HG02678 (cell line): ENCODE measurements around the gene EMID1.
A peak's percentile ranks its signal among the peaks of the same experiment; 100 is the strongest.
"Not testable (repeated sequence)": the region's sequence is repeated elsewhere in the genome, so short reads cannot be mapped to it uniquely, and the experiment has no call there.

Experiments used
- ATAC-seq: cut with Tn5 transposase; IDR thresholded peaks from one replicate; pipeline ENCODE4 v1.9.1; 2021; ENCODE audit warnings: mild to moderate bottlenecking, moderate library complexity; ENCODE audit not compliant: unreplicated experiment

The EMID1 gene

DNA sequence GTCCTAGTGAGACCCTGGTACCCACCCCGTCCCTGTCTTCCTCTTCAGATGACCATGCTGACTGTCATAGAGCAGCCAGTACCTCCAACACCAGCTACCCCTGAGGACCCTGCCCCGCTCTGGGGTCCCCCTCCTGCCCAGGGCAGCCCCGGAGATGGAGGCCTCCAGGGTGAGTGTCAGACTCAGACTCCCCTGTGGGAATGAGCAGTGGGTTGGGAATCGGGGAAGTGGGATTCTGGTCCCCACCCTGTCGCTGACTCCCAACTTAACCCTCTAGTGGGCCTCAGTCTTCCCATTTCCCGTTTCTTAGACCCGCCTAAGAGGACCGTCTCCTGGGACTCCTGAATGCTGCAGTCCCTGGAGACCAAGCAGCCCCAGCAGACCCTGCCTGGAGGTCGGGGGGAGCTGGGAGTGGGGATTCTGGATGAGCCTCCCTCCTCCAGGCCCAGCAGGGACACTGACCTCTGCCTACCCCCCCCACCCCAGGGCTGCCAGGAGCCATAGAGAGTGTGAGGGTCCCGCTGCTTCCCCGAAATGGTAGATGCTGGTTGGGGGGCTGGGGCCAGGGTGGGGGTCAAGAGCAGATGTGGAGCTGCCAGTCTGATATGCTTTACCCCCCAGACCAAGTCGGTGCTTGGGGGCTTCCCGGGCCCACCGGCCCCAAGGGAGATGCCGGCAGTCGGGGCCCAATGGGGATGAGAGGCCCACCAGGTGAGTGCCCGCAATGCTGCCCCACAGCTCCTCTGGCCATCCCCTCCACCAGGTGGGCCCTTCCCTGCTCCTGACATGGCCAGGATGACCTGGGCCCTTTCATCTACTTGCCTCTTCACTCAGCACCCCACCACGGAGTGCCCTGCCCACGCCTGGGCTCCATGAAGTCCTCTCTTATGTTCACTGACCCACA is 25.5 kb downstream of the EMID1 start:
- no peak for ATAC-seq

- no peak for ATAC-seq
These were observed 26.6 kb downstream of the EMID1 start for GRCh38 chr22:29231971-29232959.

DNA sequence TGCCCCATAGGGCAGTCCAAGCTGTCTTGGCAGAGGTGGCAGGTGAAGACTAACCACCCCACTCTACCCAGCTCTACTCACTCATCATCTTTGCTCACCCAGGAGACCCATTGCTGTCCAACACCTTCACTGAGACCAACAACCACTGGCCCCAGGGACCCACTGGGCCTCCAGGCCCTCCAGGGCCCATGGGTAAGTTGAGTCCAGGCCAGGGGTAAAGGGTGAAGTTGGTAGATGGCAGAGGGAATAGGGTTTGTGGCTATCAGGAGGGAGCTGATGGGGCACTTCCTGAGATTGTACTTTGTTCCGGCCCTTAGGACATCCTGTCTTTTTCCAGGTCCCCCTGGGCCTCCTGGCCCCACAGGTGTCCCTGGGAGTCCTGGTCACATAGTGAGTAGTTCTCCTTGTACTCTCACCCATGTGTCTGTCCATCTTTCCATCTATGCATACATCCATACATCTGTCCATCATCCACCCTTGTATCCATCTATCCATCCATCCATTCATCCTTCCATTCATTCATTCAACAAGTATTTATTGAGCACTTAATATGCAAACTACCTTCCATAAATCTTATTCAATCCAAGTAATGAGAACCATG is 27.7 kb downstream of the EMID1 start:
- no peak for ATAC-seq

GRCh38 chr22:29240481-29240880 is 34.8 kb downstream of the EMID1 start:
- not testable (repeated sequence) for ATAC-seq

GRCh38 chr22:29243874-29244446 is 38.3 kb downstream of the EMID1 start:
- ATAC-seq, result no peak

DNA sequence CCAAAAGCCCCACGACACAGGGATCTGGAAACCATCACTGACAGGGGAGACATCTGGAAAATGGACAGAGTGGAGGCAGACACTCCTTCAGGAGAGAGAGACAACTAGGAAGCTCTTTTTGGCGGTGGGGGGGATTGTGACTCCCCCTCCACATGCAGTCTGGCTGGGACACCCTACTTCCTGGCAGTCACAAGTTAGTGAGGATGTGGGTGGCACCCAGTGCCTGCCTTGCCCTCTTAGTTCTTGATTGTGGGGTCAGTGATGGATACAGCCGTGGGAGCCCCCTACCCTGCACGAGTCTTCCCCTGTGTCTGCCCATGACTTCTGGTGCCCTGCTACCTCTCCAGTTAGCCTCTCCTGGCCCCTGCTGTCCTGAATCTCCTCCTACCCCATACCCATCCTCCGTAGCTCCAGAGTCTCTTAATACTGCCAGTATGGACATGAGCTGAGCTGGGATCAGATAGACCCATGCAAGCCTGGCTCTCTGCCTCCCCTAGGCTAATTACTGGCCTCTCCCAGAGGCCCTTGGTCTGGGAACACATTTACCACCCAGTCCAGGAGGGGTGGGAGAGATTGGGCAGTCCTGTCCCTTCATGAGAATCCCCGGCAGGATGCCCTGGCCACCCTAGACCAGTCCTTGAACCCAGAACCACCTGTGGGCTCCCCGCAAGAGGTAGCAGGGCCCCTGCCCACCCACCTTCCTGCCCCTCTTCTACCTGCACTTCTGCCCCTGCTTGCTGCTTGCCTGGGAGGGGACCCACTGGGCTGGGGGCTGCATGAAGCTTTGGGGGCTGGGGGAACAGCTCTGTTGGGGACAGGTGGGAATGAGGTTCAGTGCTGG is 39.3 kb downstream of the EMID1 start:
- no peak for ATAC-seq

GRCh38 chr22:29245626-29246385 is 40.1 kb downstream of the EMID1 start:
- ATAC-seq, result peak; percentile 44

DNA sequence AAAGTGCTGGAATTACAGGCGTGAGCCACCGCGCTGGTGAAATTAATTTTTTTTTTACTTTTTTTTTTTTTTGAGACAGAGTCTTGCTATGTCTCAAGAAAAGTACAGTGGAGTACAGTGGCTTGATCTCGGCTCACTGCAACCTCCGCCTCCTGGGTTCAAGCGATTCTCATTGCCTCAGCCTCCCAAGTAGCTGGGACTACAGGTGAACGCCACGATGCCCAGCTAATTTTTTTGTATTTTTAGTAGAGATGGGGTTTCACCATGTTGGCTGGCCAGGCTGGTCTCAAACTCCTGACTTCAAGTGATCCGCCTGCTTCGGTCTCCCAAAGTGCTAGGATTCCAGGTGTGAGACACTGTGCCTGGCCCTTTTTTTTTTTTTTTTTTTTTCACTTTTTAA is 42.2 kb downstream of the EMID1 start:
- ATAC-seq, result not testable (repeated sequence)

- ATAC-seq, result no peak
These were observed 45.6 kb downstream of the EMID1 start for GRCh38 chr22:29251265-29251664.

DNA sequence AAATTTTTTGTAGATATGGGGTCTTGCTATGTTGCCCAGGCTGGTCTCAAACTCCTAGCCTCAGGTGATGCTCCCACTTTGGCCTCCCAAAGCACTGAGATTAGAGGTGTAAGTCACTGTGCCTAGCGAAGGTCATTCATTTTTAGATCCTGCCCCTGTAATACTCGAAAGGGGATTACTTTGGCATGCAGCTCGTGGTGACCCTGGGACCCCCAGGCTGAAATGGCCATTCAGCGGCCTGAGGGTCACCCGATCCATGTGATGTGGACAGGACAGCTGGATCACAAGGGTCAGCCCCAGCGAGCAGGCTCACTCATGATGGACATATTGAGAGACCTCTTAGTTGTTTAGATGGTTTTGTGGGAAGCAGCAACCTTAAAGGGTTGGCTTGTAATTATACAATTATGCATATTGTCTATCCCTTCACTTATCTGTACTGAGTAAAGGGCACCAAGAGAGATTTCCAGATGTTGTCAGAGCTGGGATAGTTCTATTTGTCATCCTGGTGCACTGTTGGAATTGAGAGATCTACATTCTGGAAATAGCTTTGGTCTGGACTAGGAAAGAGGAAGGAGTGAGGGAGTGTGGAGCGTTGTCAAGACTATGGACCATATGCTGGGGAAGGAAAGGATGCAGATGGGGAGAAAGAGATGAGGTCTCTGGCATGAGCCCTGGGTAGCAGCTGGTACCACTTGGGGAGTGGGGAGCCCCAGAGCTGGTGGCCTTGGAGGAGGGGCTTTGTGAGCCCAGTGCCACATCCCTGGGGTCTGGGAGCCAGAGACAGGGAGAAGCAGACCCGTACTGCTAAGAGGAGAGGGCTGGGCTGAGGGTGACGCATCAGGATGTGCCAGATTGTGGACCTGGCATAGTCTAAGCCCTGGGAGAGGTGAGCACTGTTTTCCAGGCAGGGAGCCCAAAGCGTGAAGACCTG is 46.5 kb downstream of the EMID1 start:
- ATAC-seq, result no peak

DNA sequence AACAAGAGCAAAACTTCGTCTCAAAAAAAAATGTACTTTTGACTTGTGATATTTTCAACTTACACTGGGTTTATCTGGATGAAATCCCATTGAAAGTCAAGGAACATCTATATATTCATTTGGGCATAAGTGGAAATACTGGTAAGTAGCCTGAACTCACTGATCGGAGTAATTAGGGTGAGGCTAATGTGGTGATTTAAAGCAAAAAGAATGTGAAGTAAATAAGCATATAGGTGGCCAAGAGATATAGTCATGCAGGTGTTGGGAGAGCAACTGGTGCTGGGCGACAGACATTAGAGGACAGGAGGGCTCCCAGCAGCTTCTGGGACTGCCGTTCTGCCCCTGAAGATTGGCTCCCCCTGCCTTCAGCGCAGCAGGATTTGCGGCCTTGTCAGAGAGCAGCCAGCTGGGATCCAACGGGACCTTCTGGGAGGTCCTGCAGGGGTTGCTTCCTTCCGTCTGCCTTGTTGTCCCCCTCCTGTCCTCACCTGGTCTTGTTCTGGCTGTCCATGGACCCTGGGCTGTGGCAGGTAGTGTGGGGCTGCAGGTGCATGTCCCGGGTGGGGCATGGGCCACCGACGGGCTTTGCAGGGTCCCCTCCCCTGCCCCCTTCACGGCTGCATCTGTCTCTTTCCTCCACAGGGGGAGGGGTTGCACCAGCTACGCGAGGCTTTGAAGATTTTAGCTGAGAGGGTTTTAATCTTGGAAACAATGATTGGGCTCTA is 48.0 kb downstream of the EMID1 start:
- no peak for ATAC-seq

DNA sequence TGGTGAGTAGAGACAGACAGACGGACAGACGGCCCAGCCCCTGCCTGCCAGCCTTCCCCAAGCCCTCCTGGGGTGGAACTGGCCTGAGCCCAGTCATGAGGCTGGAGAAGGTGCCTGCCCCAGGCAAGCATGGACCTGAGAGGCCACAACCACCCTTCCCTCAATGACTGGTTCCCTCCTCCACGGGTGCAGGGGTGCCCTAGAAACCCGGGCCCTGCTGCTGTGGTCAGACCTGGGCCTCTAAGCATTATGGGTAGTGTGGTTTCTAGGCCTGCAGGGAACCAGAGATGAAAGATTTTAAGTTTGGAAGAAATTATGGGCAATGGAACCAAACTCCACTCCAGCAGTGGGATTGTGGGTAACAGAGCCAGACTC is 48.6 kb downstream of the EMID1 start:
- no peak for ATAC-seq

DNA sequence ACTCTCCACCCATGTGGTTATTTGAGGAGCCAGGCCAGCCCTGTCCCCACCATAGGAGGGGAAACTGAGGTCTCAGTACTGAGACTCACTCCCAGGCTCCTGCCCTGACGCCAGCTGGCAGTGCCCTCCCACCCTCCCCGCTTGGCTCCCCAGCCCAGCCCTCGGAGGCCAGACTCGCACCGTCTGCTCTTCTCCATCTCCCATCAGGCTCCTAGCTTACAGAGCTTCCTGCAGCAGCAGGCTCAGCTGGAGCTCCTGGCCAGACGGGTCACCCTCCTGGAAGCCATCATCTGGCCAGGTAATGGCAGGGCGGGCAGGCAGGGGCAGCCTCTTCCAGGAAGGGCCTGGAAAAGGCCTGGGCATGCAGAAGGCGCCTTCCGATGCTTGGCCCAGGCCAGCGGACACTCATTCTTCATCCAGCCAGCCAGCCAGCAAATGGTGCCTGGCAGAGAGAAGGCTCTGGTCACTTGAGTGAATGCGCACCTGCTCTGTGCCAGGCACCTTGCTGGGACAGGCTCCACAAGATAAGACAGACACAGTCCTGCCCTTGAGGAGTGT is 49.4 kb downstream of the EMID1 start:
- no peak for ATAC-seq

DNA sequence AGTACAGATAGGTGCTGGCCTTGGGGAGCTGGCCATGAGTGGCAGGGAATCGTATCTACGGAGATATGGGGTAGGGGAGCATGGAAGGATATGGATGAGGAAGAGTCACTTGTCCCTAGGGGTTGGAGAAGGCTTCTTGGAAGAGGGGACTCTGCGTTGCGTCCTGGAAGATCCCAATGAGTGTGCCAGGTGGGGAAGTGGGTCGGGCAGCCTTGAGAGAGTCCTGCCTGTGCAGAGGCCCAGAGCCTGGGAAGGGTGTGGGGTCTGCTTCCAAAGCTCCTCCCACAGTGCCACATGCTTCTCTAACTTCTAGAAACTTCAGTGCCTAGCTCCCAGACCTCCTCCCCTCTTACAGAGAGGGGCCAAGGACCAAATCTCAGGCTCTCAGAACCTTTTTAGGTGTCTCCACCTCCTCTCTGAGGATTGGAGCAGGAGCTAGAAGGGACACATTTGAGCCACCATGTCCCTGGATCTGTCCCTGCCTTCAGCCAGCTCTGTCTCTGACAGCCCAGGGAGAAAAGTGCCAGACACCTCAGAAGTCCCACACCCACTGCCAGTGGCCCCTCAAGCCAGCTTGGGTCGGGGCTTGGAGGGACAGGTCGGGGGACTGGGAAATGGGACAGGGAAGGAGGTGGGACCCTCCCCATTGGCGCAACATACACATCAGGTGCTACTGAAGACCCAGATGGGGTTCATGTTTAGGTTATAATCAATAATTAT is 51.1 kb downstream of the EMID1 start:
- ATAC-seq, result no peak

- ATAC-seq, result no peak
These were observed 52.1 kb downstream of the EMID1 start for GRCh38 chr22:29257751-29258181.

DNA sequence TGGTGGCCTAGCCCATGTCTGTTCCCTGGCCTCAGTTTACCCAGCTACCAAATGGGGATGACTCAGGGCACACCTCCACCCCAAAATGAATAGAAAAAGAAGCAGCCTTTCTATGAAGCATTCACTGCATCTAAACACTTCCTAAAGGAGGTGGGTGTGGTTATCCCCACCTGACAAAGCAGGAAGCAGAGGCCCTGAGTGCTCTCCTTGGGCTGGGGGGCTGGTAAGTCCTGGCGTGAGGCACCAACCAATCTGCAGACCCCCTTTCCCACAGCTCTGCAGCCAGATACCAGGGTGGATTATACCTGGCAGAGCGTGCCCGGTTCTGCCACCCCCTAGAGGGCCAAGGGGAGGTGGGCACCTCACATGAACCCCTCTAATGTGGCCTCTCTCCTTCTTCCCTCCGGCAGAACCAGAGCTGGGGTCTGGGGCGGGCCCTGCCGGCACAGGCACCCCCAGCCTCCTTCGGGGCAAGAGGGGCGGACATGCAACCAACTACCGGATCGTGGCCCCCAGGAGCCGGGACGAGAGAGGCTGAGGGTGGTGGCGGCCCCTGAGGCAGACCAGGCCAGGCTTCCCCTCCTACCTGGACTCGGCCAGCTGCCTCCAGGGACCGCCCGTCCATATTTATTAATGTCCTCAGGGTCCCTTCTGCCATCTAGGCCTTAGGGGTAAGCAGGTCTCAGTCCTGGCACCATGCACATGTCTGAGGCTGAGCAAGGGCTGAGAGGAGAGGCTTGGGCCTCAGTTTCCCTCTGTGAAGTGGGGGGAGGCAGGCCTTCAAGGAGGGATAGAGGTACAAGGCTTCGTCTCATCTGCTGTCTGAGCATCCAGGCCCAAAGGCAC is 52.9 kb downstream of the EMID1 start:
- no peak for ATAC-seq
